Psoas muscle (tissue), 8 donors: ENCODE results near the gene LCP1. TPM values are rescaled to one million over a fixed set of nuclear protein-coding genes. Genes with fewer than 3 reads are reported as not detected.

Source experiments
- ATAC-seq, 4 donors: fragments of 200-7000 bp; cut with Tn5 transposase; one replicate each; pipeline ENCODE4 v1.9.1; 2020; ENCODE audit warnings: moderate library complexity in 3 of 4, mild to moderate bottlenecking in 2 of 4
- DNase-seq, 2 donors: peaks; one replicate each; pipeline ENCODE4 v3.0.0-alpha.2; 2020
- H3K27ac ChIP-seq: fragments of 200-600 bp; one replicate; pipeline ENCODE4 v1.8.0; 2022
- H3K27me3 ChIP-seq, 3 donors: fragments of 200-600 bp in 1 of 3; one replicate each; pipeline versions ENCODE4 v1.6.1 to v1.8.0; 2013 to 2022; ENCODE audit warnings: low read length in 2 of 3, mild to moderate bottlenecking in 2 of 3, moderate library complexity in 1 of 3; ENCODE audit not compliant: insufficient read depth in 3 of 3
- H3K36me3 ChIP-seq, 2 donors: fragments of 200-600 bp in 1 of 2; one replicate each; pipeline versions ENCODE4 v1.6.1 to v1.8.0; 2013 to 2022; ENCODE audit warnings: low read depth in 1 of 2, mild to moderate bottlenecking in 1 of 2, moderate library complexity in 1 of 2; ENCODE audit not compliant: insufficient read depth in 1 of 2
- H3K4me1 ChIP-seq: fragments of 200-600 bp; one replicate; pipeline ENCODE4 v1.8.0; 2022
- H3K4me3 ChIP-seq: fragments of 200-600 bp; one replicate; pipeline ENCODE4 v1.8.0; 2022; ENCODE audit warnings: mild to moderate bottlenecking
- H3K9me3 ChIP-seq: fragments of 200-600 bp; one replicate; pipeline ENCODE4 v1.8.0; 2022
- WGBS, 3 donors: extraction: QIAGEN DNeasy Blood & Tissue Kit; methylation state at CpG; one replicate each; pipeline versions ENCODE4 v1.1.6 to v1.1.7; 2013; 5-methylcytosine and 5-hydroxymethylcytosine counted together
- intact Hi-C, 2 donors: fragments of 100-400 bp; cut with DNase I; formaldehyde crosslinking; loops; one replicate each; pipeline versions ENCODE4 v1.11.0 to v1.14.2; 2022
- polyA plus RNA-seq, 3 donors: library from polyadenylated mRNA; stranded (reverse); fragments of 200-250 nt; gene quantifications; one replicate each; pipeline ENCODE4 v1.2.3, GENCODE V29; 2013
- total RNA-seq, 4 donors: library from RNA; stranded (reverse); fragmentation: NEBNext Ultra II Directional in 2 of 4; extraction: Animal tissue kit (Norgen Biotek cat#: 25700) in 2 of 4; gene quantifications; one replicate each; pipeline versions ENCODE4 v1.2.1 to v1.2.4, GENCODE V29; 2021 to 2023
- TF ChIP-seq, protein P1 (sequence below): fragments of 200-600 bp; IDR thresholded peaks from one replicate; pipeline ENCODE4 v1.8.0; 2022; ENCODE audit warnings: antibody characterized with exemption
- donor health status: healthy with polysubstance abuse.
- donor health status: DM: no; HTN: no; CAD: no; lungs with moderate emphysema.
- donor health status: Bipolar disorder and iron deficiency.
- donor health status: healthy.
- donor health status: DM: yes; HTN: yes; CAD: no.
- donor health status: DM: no; HTN: no; CAD: no.
- donor health status: DM: no; HTN: no; CAD: no.
- donor health status: DM: yes; HTN: yes; CAD: no.

The LCP1 gene
- total and polyA plus RNA-seq, 7 donors = 2.0 to 14.8 (median 8.0) TPM

DNA sequence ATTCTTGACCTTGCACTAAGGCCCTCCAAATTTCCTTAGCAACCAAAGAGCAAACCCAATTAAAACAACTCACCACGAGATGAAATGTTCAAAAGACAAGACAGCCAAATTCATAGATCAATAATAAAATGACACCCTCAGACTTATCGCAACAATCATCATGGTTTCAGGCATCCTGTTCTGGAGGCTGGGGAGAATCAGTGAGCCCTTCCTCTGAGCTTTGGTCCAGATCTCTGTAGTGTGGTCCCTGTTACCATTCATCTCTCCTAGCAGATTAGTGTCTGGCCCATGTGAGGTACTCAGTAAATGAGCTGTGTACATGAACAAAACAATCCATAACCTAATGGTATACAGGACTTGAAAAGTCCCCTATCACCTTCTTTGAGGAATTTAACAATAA lies 12.2 kb downstream of the LCP1 start:
- Histone ChIP-seq H3K27me3 (peaks cover 0 to 2% (median 0%) of the 10 kb centered on the region in 3 donors), H3K27ac (no peak overlapping the region), H3K36me3 (no peaks in the 10 kb centered on the region), H3K4me3 (no peak overlapping the region), H3K9me3 (no peaks in the 10 kb centered on the region), H3K4me1 (peaks cover 3% of the 10 kb centered on the region)
- DNase-seq (no peak), ATAC-seq (no peak)
- intact Hi-C loops = loop anchor here in 1 of 2 donors (10.0 kb wide), 1 partner anchor 365 kb away; no protein-coding TSS in a partner anchor
- TF ChIP-seq, protein P1, sequence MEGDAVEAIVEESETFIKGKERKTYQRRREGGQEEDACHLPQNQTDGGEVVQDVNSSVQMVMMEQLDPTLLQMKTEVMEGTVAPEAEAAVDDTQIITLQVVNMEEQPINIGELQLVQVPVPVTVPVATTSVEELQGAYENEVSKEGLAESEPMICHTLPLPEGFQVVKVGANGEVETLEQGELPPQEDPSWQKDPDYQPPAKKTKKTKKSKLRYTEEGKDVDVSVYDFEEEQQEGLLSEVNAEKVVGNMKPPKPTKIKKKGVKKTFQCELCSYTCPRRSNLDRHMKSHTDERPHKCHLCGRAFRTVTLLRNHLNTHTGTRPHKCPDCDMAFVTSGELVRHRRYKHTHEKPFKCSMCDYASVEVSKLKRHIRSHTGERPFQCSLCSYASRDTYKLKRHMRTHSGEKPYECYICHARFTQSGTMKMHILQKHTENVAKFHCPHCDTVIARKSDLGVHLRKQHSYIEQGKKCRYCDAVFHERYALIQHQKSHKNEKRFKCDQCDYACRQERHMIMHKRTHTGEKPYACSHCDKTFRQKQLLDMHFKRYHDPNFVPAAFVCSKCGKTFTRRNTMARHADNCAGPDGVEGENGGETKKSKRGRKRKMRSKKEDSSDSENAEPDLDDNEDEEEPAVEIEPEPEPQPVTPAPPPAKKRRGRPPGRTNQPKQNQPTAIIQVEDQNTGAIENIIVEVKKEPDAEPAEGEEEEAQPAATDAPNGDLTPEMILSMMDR = no peak
- 84 to 90% (median 90%) methylated on average over 2 of the region's 2 CpGs for WGBS, 3 donors

DNA sequence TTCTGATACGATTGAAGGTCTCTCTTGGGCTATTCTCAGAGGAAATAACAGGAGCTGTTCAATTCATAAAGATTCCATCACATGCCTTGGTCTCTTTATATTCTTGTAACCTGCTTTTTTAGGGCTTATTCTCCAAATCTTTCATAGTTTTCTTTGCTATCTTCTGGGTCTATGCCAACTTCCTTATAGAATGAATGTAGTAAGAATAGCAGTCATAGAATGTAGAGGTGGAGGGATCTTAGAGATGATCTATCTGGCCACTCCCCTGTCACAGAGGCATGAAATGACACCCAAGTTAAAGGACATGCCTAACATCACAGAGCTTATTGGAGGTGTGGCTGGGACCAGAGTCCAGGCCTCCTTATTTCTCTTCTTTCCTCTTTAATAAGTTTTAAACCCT lies 13.2 kb downstream of the LCP1 start:
- WGBS, 3 donors = 11 to 30% (median 24%) methylated on average over 1 of the region's 1 CpG
- TF ChIP-seq, protein P1 = no peak
- DNase-seq (no peak), ATAC-seq (no peak)
- Histone ChIP-seq H3K4me1 (peaks cover 3% of the 10 kb centered on the region), H3K27ac (no peak overlapping the region), H3K4me3 (no peak overlapping the region), H3K9me3 (no peaks in the 10 kb centered on the region), H3K36me3 (no peaks in the 10 kb centered on the region), H3K27me3 (peaks cover 0 to 2% (median 0%) of the 10 kb centered on the region in 3 donors)
- intact Hi-C loops = loop anchor here in 1 of 2 donors (10.0 kb wide), 1 partner anchor 364 kb away; no protein-coding TSS in a partner anchor

DNA sequence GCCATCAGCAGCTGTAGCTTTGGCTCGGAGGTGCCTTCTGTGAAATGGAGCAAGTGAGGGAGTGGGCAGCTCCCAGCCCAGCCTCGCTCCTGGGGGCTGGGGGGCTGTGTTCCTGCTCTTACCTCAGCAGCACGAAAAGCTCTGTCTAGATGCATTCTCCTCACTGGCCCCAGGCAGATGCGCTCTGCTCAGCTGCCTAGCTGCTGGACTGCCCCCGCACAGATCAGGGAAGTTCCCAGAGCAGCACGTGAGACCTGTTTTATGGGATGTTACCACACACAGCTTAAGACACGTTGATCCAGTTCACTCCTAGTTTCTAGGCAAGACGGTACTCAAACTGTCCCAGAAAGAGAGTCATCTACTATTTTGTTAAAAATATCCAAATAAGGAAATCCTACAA lies 13.6 kb downstream of the LCP1 start:
- intact Hi-C loops = loop anchor here in 1 of 2 donors (10.0 kb wide), 1 partner anchor 364 kb away; no protein-coding TSS in a partner anchor
- peaks cover 3% of the 10 kb centered on the region for H3K4me1 ChIP-seq
- H3K4me3 ChIP-seq = no peak overlapping the region
- H3K36me3 ChIP-seq = no peaks in the 10 kb centered on the region
- ATAC-seq (no peak), DNase-seq (no peak)
- TF ChIP-seq, protein P1 = no peak
- H3K9me3 ChIP-seq = no peaks in the 10 kb centered on the region
- whole genome bisulfite sequencing, 3 donors = 33 to 46% (median 33%) methylated on average over 8 of the region's 8 CpGs
- no peak overlapping the region for H3K27ac ChIP-seq
- H3K27me3 ChIP-seq = peaks cover 0 to 2% (median 0%) of the 10 kb centered on the region in 3 donors

DNA sequence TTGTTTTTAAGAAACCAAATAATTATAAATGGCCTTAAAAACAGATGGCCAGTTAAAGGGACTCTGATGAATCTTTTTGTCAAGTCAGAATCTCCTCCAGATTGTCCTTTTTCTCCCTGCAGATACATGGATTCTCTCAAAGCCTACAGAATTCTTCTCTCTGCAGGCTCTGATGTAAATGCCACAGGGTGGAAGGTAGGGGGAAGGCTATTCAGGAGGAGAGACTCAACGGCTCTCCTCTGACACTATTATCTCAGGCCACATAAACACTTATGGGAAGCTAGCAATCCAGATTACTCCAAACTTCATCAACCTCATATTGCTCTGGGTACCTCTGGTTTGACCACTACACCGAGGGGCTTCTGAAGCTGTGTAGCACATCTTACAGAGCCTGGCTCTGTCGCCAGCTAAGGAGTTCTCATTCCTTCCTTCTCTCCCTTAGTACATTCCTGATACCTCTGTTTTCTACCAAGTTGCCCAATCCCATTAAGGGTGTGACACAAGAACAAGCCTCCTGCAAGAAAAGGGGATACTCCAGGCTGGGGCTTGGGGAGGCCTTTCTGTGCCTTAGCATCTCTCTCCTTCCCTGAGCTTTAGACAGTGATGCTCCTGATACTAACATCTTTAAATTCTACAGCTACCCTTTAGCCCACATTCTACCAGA lies 14.9 kb downstream of the LCP1 start:
- intact Hi-C loops = loop anchor here in 1 of 2 donors (10.0 kb wide), 1 partner anchor 362 kb away; no protein-coding TSS in a partner anchor
- DNase-seq (no peak), ATAC-seq (no peak)
- peaks cover 0 to 2% (median 0%) of the 10 kb centered on the region in 3 donors for H3K27me3 ChIP-seq
- H3K27ac ChIP-seq = no peak overlapping the region
- peaks cover 3% of the 10 kb centered on the region for H3K4me1 ChIP-seq
- no peaks in the 10 kb centered on the region for H3K36me3 ChIP-seq
- TF ChIP-seq, protein P1 = no peak
- 57 to 74% (median 61%) methylated on average over 3 of the region's 3 CpGs for WGBS, 3 donors
- H3K4me3 ChIP-seq = no peak overlapping the region
- H3K9me3 ChIP-seq = no peaks in the 10 kb centered on the region
